Thoracic aorta endothelial cell (primary cell): ENCODE measurements around the gene HPD. TPM values are rescaled to one million over a fixed set of nuclear protein-coding genes. Genes with fewer than 3 reads are reported as not detected.

Experiments
- small RNA-seq: library from RNA; depleted of rRNA; stranded (forward); fragments of <200 nt; gene quantifications from one replicate; pipeline ENCODE3, GENCODE V24; 2012
- total RNA-seq: library from RNA; depleted of rRNA; stranded (reverse); fragments of >200 nt; gene quantifications from 2 replicates; pipeline ENCODE4 v1.2.3, GENCODE V29; 2012

Gene HPD
- total RNA-seq, result not detected in 2 replicates

DNA sequence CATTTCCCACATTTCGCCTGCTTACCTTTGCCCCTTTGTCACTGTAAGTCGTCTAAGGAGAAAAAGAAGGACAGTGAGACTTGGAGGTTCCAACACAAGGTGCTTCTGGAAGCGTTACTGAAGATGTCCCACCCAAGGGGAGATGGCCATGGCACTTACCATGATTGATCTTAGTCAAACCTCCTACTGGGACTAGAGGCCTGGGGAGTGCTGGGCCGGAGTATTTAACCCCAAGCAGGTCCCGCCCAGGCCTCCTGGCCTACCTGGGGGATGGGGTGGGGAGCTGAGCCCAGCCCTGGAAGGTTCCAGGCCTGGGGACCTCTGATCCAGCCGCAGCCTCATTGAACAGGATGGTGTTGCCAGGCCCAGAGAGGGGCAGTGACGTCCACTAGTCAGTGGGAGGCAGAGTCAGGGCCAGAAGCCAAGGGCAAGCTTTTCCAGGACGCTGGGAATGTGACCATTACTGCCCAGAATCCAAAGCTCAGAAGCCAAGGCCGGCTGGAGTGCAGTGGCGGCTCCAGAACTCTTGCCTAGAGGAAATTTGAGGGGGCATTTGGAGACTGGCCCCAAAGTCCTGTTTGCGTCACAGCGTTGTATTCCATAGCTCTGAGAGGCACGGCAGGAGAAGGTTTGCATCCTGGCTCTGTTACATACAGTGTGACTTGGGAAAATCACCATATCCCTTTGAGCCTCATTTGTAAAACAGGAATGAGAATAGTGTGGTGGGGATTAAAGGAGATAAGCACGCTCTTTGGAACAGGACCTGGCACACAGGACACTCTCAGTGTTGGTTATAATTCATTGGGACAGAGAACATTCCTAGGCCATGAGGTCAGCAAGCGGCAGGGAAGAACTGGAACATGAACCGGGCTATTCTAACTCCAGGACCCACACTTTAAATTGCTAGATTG is at the start of gene HPD:
Gene HPD, minus strand, starts transcription at position 198 of the 911 bp plus-strand sequence. Its CDS starts 36 bp downstream, at position 162.

DNA sequence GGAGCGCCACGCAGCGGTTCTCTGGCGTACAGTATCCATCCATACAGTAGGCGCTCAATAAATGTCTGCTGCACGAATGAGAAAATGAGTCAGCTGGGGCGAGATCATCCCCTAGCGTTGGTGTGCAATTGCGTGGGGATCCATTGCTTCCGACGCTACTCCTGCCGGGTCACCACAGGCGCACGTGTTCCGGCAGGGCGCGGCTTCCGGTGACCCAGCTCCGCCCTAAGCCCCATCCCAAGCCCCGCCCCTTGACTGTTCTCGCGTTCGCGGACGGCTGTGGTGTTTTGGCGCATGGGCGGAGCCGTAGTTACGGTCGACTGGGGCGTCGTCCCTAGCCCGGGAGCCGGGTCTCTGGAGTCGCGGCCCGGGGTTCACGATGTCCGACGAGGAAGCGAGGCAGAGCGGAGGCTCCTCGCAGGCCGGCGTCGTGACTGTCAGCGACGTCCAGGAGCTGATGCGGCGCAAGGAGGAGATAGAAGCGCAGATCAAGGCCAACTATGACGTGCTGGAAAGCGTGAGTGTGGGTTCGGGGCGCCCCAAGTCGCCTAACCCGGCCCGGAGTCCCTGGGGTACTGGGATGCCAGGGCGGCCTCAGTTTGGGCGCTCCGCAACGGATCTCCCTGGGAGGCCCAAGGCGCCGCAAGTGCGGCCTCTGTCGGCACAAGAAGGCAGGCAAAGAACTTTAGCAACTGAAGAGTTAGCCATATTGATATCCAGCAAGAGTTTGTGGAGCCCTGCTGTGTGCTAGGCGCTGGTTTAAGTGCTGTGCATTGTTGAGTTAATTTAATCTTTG is 30.0 kb upstream of the HPD start, which contains the start of gene PSMD9:
Gene PSMD9, plus strand, starts transcription at position 313 of the 796 bp plus-strand sequence. Its CDS starts 67 bp downstream, at position 380.

DNA sequence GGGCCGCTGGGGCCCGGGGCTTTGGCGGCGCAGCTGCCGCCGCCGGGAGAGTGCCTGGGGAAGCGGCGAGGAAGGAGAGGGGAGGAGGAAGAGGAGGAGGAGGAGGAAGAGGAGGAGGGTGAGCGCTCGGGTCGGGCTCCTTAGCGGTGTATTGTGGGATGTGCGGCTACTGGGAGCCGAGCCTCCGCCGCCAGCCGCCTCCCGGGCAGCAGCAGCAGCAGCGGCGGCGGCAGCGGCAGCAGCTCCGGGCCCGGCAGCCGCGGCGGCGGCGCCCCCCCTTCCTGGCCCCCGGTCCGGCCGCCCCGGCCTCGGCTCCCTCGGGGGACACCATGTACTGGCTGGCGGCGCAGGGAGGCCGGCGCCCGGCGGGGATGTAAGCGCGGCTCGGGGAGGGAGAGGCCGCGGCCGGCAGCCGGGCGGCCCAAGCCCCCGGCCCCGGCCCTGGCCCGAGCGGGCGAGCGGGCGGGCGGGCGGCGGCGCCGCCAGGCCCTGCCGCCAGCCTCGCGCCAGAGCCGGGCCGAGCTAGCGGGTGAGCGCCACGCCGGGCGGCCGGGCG is 54.7 kb downstream of the HPD start, which contains the start of gene SETD1B:
Gene SETD1B, plus strand, starts transcription at position 149 of the 556 bp plus-strand sequence. CDS start 729 bp downstream, outside the sequence.

DNA sequence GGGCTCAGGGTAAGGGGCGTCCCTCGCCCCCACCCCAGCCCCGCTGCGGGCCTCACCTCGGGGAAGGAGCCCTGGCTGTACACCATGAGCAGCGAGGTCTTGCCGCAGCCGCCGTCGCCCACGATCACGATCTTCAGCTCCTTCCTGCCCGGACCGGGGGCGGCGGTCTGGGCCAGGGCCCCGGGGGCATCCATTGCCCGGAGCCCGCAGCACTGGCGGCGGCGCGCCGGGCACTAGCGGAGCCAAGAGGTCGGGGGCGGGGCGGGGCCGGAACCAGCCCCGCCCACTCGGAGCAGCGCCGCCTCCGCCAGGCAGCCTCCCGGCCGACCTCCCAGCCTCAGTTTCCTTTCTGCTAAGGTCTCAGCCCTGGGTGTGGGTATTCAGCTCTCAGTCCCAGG is 65.2 kb downstream of the HPD start, which contains the start of gene RHOF:
Gene RHOF, minus strand, starts transcription at position 249 of the 398 bp plus-strand sequence. Its CDS starts 55 bp downstream, at position 194.

Small RNAs within 50 kb of the gene (small RNA-seq; reads per million reads assigned to genes)
- gene AC069503.3 (not detected), gene RF00017 (not detected), gene RNU7-170P (not detected)

Other genes starting within 250 kb of the HPD start
- gene ORAI1, start 232.3 kb downstream of the HPD start, total RNA-seq, result 13.4 and 22.5 TPM in 2 replicates
- gene MORN3, start 189.2 kb downstream of the HPD start, total RNA-seq, result 0.29 and 0.80 TPM in 2 replicates
- 6.3 and 11.8 TPM in 2 replicates for gene TMEM120B, start 146.1 kb downstream of the HPD start, total RNA-seq
- 17.0 and 18.2 TPM in 2 replicates for gene RHOF, start 65.2 kb downstream of the HPD start, total RNA-seq
- gene SETD1B, start 54.9 kb downstream of the HPD start, total RNA-seq, result 5.7 and 8.0 TPM in 2 replicates
- gene PSMD9, start 29.9 kb upstream of the HPD start, total RNA-seq, result 41.2 and 59.0 TPM in 2 replicates
- 3.6 and 4.3 TPM in 2 replicates for gene CFAP251, start 59.7 kb upstream of the HPD start, total RNA-seq
- gene BCL7A, start 163.0 kb upstream of the HPD start, total RNA-seq, result 7.0 and 10.6 TPM in 2 replicates
- 28.8 and 32.8 TPM in 2 replicates for gene MLXIP, start 219.9 kb upstream of the HPD start, total RNA-seq